HL-60/S4 treated with retinoic acid at 250 ng/mL for 4 days and 3 days (cell line): ENCODE data around the gene PIP5K1B.

Experiments used
- in situ Hi-C: fragments of 300-500 bp; cut with MboI; formaldehyde crosslinking; loops from 2 replicates; pipeline ENCODE4 v1.7.0; 2022; ENCODE audit warnings: low sequenced_read_pairs

Gene PIP5K1B

GRCh38 chr9:68706363-68707201, 1.5 kb downstream of the PIP5K1B start:
- in situ Hi-C loops: no loop called here

GRCh38 chr9:68707801-68708488, 2.9 kb downstream of the PIP5K1B start:
- in situ Hi-C loops: no loop called here

- in situ Hi-C loops: no loop called here
Observed at GRCh38 chr9:68708513-68708912, 3.5 kb downstream of the PIP5K1B start.

- in situ Hi-C loops: no loop called here
Observed at GRCh38 chr9:68709291-68710110, 4.5 kb downstream of the PIP5K1B start.

GRCh38 chr9:68710111-68710471, 5.1 kb downstream of the PIP5K1B start:
- in situ Hi-C loops: no loop called here

GRCh38 chr9:68711281-68711680, 6.2 kb downstream of the PIP5K1B start:
- in situ Hi-C loops: no loop called here

- in situ Hi-C loops: no loop called here
Observed at GRCh38 chr9:68711932-68712331, 6.9 kb downstream of the PIP5K1B start.

- in situ Hi-C loops: no loop called here
Observed at GRCh38 chr9:68714416-68715180, 9.6 kb downstream of the PIP5K1B start.

GRCh38 chr9:68715181-68715456, 10.1 kb downstream of the PIP5K1B start:
- in situ Hi-C loops: no loop called here

GRCh38 chr9:68717552-68718443, 12.8 kb downstream of the PIP5K1B start:
- in situ Hi-C loops: no loop called here

- in situ Hi-C loops: no loop called here
Observed at GRCh38 chr9:68719847-68720246, 14.8 kb downstream of the PIP5K1B start.

- in situ Hi-C loops: no loop called here
Observed at GRCh38 chr9:68720656-68721313, 15.7 kb downstream of the PIP5K1B start.

GRCh38 chr9:68721666-68722330, 16.8 kb downstream of the PIP5K1B start:
- in situ Hi-C loops: no loop called here

- in situ Hi-C loops: no loop called here
Observed at GRCh38 chr9:68725070-68725469, 20.0 kb downstream of the PIP5K1B start.

GRCh38 chr9:68726489-68726888, 21.4 kb downstream of the PIP5K1B start:
- in situ Hi-C loops: no loop called here

GRCh38 chr9:68727636-68728035, 22.6 kb downstream of the PIP5K1B start:
- in situ Hi-C loops: no loop called here

- in situ Hi-C loops: no loop called here
Observed at GRCh38 chr9:68728731-68729130, 23.7 kb downstream of the PIP5K1B start.

- in situ Hi-C loops: no loop called here
Observed at GRCh38 chr9:68730570-68731235, 25.7 kb downstream of the PIP5K1B start.
